Measurements from ENCODE around the gene RETN.

Gene RETN

DNA sequence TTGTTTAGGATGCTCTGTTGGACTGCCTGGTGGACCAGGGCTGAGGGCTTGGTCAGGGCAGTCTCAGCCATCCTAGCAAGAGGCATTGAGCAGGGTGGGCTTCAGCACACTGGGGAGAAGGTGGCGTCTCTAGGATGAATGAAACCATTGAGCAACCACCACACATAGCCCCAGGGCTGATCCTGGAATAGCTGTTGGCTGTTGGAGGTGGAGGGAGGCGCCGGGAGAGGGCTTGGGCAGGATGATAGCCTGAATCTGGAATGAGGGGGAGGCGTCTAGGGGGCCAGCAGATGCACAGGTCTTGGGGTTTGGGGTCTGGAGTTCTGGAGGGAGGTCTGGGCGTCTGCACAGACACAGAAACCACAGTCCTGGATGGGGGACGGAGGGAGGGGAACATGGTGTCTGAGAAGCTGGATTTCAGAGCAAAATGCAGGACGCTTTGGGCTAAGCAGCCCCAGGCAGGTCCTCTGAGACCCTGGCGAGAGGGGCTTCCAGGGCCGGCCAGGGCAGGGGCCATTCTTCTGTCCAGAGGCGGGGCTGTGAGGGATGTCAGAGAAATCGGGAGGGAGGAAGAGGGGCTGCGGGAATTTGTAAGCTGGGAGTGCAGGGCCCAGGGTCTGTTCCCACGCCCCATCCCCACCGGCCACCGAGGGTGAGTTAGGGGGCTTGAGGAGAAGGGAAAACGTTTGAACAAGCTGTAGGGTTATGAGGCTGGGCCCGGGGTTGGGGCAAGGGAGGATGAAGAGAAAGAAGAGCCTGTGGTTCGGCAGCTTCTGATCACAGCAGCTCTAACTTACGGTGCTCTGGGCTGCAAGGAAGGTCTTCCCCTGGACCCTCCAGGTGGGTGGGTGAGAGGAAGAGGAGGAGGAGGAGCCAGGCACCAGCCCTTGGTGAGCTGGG is 16.9 kb downstream of the RETN start:
- DNase-seq = no peak

DNA sequence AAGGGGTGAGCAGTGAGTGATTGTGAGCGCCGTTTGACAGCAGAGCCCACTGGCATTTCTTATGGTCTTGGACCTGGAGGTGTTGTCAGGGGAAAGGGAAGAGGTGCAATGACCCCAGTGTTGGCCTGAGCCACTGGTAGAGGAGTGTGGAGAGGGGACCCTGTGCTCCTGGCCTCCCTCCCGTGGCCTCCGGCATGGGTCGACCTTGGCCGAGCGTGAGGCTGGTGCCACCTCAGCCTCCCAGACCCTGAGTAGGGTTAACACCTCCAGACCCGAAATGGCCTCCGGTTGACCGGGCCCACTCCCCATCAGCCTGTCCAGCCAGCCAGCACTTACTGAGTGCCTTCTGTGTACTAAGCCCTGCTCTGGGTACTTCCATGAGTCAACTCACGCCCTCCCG is 18.3 kb downstream of the RETN start:
- no peak for DNase-seq

DNA sequence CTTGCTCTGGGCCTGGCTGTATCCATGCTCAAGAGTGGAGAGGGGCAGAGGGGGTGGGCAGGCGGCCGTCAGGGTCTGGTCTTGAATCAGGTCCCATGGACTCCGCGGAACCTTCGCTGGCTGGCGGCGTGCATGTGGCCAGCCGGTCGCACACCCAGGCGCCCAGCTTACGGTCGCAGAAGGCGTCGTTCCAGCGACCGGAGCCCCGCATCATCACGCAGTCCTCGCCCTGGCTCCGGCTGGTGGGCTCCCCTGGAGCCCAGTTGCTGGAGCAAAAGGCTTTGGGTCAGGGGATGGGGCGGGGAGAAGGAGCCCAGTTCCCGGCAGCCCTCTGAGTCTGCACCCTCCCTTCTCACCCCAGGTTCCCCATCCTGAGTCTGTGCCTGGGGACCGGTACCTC is 20.3 kb downstream of the RETN start:
- DNase-seq = no peak

DNA sequence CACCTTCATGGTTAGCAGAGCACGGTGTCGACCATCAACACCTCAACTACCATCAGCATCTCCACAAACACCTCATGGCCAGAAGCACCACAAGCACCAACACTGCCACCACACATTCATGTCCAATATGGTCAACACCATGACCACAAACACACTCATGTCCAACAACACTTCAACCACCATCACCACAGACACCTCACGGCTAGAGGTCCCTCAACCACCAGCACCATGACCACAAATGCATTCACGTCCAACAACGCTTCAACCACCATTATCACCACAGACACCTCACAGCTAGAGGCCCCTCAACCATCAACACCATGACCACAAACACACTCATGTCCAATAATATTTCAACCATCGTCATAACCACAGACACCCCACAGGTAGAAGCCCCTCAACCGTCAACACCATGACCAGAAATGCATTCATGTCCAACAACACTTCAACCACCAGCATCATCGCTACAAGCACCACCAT is 22.0 kb downstream of the RETN start:
- no peak for DNase-seq

DNA sequence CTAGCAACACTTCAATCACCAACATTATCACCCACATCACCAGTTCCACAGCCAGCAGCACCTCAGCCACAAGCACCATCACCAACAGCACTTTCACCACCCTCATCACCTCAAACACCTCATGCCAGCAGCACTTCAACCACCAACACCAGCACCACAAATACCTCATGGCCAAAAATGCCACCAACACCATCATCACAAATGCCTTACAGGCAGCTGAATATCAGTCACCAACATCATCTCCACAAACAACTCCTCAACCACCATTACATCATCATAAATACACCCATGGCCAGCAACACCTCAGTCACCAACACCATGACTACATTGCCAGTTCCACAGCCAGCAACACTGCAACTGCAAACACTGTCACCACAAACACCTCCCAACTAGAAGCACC is 22.6 kb downstream of the RETN start:
- DNase-seq = no peak

DNA sequence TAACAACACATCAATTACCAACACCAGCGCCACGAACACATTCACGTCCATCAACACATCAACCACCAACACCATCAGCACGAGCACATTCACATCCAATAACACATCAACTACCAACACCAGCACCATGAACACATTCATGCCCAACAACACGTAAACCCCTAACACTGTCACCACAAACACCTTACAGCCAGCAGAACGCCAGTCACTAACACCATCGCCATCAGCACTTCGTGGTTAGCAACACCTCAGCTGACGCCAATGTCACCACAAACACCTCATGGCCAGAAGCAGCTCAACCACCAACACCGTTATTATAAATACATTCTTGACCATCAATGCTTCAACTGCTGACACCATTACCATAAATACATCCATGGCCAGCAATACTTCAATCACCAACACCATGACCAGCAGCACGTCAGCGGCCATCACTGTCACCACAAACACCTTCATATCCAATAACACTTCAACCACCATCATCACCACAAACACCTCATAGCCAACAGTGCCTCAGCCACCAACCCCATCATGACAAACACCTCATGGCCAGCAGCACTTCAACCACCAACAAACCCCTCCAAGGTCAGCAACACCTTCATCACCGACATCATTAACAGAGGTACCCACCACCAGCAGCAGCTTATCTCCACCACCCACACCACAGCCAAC is 23.7 kb downstream of the RETN start:
- no peak for DNase-seq

DNA sequence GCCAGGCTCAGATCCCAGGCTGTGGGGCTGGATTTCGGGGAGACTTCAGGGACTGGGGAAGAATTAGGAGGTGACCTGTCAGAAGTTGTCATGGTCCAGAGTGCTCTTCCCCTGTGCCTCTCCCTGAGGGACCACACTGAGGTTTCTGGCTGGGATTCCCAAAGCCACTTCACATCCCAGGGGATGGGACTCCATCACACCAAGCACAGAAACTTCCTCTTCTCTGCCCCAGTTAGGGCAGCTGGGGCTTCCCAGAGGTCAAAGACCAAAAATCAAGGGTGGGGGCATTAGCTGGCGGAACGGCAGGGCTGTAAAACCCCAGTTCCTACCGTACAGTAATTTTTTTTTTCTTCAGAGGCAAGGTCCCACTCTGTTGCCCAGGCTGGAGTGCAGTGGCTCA is 25.6 kb downstream of the RETN start:
- DNase-seq = no peak

DNA sequence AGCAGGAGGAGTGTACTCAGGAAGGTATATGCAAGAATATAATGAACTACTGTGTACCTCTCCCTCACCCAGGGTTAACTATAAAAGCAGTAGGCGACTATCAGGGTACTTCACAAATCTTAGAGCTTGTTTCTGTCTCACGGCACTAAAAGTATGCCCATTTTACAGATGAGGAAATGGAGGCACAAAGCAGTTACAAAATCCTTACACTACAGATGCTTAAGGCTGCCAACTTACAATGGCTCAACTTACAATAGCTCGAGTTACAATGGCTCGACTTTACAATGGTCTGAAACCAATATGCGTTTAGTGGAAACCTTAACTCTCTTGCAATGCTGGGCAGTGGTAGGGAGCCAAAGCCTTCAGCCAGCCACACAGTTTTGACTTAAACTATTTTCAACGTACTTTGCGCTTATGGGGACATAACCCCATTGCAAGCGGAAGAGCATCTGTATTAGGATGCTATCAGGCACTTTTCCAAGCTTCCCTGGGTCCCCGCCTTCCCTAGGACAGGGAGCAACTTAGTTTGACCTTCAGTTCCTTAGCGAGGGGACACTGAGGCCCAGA is 29.0 kb downstream of the RETN start:
- no peak for DNase-seq

DNA sequence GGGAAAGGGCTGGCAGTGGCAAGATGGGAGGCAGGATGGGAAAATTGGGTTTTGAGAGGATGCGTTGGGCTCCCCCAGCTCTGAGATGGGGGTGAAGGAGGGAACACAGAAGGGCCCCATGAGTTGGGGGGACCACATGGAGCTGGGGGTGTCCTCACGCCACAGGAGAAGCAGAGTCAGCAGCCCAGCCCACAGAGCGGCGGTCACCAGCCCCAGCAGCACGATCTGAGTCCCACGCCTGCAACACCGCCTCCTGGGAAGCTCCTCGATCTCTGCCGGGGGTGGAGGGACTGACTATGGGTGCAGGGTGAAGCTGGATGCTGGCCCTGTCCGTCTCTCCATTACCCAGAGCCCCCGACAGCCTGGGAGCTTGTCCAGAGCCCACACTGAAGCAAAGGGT is 29.7 kb downstream of the RETN start:
- no peak for DNase-seq

DNA sequence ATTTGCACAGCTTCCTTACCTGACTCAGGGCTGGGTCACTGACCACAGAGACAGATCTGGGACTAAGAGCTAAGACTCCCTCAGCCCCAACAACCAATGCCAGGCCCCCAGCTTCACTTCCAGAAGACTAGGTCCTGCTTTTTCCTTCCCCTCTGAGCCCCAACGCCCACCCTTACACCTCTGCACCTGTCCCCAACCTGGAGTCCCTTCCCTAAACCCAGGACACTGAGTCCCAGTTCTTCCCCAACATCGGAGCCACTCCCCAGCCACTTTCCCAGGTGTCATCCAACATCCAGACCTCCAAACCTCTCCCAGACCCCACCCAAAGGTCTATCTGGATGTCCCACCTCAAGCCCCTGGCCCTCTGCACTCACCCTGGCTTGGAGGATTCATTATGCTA is 30.2 kb downstream of the RETN start:
- DNase-seq = no peak

DNA sequence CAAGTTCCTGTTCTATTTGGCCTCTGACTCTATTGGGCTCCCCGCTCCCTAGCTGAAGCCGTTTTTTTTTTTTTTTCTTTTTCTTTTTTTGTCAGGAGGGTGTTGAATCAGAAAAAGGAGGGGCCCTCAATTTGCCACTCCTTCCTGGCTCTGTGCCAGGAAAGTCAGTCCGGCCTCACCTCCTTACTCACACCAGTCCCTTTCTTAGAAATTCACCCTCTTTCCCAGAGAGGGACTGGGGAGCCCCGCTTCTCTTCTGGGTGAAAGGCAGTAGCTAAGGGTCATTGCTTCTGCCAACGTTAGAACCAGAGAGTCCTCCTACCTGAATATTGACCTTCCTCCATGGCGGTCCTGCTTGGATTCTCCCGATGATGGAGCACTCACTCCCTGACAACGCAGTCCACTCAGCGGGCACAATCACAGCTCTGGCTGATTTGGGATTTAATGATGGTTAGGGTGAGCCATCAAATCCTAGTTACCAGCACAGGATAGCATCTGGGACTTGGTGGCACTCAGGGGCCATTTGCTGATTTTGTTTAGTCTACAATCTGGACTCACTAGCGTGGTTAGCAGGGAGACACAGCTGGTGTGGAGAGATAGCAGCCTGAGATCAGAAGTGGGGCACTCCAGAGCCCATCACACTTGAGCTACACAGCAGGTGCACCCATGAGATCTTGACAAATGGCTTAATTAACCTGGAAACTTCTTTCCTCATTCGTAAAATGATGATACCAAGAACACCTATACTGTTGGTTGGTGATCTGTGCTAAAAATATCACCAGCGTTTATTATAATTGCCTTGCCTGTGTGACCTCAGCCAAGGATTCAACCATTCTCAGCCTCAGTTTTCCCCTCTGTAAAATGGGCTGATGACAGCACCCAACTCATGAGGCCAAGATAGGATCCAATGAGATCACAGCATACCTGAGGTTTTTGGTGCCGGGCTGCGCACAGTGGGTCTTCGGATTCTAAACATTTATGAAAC is 30.9 kb downstream of the RETN start:
- no peak for DNase-seq

DNA sequence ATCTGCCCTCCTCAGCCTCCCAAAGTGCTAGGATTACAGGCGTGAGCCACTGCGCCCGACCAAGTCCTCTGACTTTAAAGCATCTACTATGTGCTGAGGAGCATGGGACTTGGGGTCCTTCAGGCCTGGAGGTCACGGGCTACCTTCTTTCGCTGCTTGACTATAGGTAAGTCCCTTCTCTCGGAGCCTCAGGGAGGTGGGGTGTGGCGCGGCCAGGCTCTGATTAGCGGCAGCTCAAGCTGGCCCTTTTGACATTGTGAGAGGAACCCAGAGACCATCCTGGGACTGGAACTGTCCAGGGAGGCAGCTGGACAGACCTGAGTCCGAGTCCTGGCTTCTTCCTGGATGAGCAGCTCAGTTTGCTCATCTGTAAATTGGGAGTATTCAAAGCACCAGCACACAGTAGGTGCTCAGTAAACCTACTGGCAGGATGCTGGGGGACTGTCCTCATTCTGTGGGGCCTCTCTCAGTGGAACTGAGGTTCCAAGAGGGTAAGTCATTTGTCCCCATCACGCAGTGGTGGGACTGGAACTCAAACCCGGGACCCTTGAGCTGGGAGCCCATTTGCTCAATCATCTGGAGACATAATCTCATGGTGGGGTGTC is 32.3 kb downstream of the RETN start:
- DNase-seq = no peak

DNA sequence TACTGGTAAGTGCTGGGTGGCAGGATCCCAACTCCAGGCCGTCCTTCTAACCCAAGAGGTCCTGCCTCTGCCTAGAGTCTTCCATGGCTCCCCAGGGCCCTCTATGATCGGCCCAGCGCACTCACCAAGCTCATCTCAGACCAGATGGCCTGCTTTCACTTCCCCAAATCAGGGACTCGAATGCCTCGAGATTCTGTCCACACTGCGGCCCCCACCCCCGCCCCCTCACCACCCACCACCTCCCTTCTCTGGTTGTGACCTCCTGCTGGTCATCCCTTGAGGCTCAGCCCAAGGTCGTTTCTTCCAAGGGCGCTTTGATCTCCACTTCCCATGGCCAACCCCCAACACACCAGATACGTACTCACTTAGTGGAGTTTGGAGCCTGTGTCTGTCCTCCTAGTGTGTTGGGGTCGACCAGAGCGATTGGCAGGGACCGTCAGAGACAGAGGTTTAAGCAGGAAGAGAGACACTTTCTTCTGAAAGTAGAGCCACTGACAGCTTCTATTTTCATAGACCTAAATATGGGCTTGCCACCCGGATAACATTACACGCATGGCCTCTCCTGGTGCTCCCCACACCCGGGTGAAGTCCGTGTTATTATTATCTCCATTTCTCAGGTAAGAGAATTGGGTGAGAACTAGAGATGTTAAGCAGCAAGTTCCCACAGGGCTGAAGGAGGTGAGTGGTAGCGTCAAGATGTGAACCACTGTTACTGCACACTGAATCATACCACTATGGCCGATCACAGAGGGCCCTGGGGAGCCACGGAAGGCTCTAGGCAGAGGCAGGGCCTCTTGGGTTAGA is 33.0 kb downstream of the RETN start, which contains the start of gene FCER2:
Gene FCER2 (minus strand): TSS at position 478 of the 804 bp plus-strand sequence. CDS start 2,371 bp downstream, outside the sequence.
- DNase-seq = no peak

DNA sequence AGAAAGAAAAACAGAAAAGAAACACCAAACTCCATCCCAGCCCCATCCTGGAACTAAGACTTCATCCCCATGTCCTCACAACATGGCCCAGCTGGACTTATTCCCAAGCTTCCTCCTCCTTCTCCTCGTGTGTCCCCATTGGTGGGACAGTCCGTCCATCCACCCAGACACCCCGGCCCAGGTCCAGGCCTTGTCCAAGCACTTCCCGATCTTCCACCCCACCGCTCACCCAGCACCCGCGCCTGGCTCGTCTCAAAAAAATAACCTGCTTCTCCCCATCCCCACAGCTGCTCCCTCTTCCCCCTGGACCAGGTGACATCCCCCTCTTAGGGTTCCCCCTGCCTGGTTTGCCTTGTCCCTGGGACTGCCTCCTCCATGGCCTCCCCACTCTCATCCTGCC is 34.5 kb downstream of the RETN start:
- no peak for DNase-seq

DNA sequence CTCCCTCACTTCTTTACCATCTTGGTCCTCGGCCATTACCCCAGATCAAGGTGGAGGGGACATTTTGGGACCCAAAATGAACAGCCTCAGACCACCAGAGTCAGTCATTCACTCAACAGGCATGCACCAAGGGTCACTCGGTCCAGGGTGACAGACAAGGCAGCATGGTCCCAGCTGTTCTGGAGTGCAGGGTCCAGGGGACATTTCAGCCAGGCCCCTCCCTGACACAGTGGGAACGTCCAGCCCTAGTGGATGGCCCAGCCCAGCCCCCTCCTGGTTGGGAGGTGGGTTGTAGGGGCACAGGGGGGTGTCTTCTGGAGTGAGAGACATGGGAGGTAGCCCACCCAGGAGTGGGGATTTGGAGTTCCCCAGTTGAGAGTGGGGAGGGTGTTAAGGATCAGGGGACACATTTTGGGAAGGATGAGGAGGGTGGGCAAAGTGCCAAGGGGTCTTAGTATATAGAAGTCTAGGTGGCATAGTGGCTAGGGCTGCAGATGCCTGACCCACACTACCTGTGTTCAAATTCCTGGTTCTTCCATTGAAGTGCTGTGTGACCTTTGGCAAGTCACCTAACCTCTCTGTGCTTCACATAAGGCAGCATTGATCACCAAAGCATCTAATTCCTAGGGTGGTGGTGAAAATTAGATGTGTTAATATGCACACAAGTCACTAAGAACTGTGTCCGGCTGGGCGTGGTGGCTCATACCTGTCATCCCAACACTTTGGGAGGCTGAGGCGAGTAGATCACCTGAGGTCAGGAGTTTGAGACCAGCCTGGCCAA is 35.6 kb downstream of the RETN start:
- DNase-seq = no peak

DNA sequence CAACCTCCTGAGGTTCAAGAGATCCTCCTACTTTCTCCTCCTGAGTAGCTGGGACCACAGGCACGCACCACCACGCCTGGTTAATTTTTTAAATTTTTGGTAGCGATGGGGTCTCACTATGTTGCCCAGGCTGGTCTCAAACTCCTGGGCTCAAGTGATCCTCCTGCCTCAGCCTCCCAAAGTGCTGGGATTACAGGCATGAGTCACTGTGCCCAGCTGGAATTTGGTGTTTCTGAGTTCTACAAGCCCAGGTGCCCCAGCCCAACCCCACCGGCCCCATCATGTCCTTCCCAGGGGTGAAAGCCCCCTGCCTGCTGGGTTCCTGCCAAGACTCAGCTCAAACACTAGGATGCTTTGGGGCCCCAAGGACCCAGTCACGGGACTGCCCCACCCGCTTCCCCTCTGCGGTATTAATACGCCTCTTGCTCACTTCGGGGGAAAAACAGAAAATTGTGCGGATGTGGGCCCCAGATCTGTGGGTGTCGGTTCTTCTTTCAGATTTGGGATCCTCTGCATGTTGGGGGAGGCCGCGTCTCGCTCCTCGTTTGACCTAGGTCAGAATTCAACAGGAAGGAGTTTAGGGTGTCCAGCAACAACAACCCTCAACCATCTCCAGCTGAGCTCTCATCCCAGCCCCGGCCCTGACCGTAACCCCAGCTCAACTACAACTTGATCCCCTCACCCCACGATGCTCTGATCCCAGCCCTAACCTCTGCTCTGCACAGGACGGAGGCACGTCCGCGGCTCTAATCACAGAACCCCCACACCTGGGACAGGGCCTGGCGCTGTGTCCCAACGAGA is 36.7 kb downstream of the RETN start:
- DNase-seq = no peak

DNA sequence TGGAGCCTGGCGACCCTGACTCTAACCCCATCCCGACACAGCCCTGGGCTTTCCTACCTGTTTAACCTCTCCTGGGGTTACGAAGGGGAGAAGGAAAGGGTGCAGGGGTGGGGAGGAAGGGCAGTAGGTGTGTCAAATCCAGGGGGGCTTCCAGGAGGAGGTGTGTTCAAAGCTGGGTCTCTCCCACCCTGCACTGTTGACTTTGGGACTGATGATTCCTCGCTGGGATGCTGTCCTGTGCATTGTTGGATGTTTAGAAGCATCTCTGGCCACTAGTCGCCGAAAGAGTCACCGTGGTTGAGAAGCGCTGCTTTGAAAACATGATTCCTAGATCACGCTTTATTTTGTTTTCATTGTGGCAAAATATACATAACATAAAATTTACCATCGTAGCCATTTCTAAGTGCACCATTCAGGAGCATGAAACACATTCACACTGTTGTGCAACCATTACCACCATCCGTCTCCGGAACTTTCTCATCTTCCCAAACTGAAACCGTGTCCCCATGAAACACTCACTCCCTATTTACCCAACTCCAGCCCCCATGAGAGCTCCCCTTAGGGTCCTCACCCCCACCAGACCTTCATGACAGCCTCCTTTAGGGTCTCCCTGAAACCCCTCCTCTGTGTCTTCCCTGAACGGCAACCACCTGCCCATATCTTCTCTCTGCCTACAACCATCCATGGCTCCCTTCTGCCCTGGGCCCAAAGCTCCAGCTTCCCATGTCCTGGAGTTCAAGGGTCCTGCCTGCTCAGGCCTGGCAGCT is 37.5 kb downstream of the RETN start:
- DNase-seq = no peak

DNA sequence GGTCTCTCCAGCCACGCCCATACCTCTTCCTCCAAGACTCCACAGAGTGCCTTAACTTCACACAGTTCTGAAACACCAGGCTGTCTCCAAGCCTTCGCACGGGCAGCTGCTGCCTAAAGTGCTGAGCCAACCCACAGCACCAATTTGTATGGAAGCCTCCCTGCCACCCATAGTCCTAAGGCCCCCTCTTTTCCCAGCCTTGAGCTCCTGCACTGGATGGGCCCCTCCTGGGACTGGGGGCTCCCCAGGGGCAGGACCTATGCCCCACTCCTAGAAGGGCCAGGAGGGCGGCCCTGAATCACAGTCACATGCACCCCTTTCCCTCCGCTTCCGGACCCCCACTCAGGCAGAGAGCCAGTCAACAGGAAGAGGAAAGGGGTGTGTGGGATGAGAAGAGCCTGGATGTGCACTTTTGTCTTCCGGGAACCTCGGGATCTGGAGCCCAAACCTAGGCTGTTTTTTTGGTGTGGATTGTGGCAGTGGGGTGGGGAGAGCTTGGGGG is 38.2 kb downstream of the RETN start:
- DNase-seq = no peak

All from HCEC 1CT (cell line).